K562 treated with DMSO at 1 percent for 24 hours (cell line): ENCODE measurements around the gene U2AF1. TPM values are rescaled to one million over a fixed set of nuclear protein-coding genes. Genes with fewer than 3 reads are reported as not detected.

Source experiments
- total RNA-seq: library from RNA; unstranded; fragments of 300-600 nt; gene quantifications from 2 replicates; pipeline ENCODE4 v1.2.3, GENCODE V29; 2022; ENCODE audit warnings: low read depth; ENCODE audit not compliant: insufficient read depth

Gene U2AF1, protein sequence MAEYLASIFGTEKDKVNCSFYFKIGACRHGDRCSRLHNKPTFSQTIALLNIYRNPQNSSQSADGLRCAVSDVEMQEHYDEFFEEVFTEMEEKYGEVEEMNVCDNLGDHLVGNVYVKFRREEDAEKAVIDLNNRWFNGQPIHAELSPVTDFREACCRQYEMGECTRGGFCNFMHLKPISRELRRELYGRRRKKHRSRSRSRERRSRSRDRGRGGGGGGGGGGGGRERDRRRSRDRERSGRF
- 60.5 and 77.0 TPM in 2 replicates for total RNA-seq

DNA sequence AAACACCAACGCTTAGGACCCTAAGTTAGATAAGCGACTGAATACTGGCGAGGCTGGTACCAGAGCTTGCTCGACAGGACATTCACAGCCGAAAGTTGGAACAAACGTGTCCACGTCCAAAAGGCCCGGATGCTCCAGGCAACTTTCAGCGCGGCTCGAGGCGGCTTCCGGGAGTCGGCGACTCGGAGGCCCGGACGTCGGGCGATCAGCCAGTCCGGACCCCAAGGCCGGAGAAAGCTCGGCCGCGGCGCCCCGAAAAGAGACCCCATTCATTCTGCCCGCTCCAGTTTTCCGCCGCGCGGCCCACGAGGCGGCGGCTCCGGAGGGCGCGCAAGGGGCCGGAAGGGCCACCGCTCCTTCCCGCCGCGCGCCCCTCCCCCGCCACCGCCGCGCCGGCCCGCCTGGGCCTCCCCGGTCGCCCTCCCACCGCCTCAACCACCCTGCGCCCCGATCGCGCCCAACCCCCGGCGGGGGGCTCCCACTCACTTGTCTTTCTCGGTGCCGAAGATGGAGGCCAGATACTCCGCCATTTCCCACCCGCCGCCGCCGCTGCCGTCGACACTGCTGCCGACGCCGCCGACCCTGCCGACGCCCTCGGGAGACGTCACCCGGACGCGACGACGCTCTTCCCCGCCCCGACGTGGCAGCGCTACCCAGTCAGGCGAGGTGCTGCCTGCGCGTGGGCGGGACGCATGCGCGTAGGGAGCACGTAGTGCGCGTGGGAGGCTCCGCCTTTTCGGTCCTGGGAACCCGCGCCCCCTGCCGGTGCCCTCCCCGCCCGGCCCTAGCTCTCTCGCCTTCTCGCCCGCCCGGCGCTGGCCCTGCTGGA, at the start of gene U2AF1:
Gene U2AF1 (minus strand): TSS at position 606 of the 829 bp plus-strand sequence. CDS start 76 bp downstream, at position 530.

DNA sequence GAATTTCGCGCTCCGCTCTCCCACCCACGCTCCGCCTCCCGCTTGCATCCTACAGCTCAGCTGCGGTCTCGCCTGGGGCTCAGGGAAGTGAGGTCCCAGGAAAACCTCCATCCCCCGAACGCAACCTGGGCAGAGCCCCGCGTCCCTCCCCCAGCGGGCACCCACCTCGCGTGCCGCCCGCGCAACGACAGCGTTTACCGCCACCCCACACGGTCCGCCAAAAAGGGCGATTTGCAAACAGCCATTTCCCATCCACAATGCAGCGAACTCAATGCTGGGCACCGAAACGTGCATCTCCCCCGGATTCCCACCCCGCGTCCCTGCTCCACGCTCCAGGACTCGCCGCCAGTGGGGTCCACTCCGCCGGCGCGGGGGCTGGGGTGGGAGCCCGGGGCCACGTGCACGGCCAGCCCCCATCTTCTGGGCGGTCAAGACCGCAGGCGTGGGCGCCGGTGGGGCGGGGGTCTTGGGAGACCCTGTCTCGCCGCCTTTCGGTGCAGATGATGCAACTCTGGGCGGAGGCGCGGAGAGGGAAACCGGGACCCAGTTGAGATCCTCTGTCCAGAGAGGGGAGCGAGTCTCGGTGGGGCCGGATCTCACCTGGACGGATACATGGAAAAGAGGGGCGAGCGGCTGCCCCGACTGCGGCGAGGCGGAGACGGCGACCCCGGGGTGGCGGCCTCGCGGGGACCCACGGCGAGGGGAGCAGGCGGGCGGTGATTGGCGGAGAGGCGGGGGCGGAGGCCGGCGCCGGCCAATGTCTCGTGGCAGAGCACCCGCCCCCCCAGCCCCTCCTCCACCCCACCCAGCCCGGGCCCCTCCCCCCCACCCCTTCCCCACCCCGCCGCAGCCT, 32.0 kb downstream of the U2AF1 start, which contains the start of gene CBS:
Gene CBS (minus strand): TSS at position 666 of the 853 bp plus-strand sequence. CDS start 3,642 bp downstream, outside the sequence.

Other genes with a start within 250 kb of the U2AF1 start
- 16.8 and 22.1 TPM in 2 replicates for gene WDR4, start 228.0 kb downstream of the U2AF1 start, total RNA-seq
- gene NDUFV3, start 214.3 kb downstream of the U2AF1 start, total RNA-seq, result 52.2 and 53.3 TPM in 2 replicates
- gene ERVH48-1, start 181.9 kb downstream of the U2AF1 start, total RNA-seq, result not detected in 2 replicates
- 5.7 and 7.3 TPM in 2 replicates for gene PKNOX1, start 133.0 kb downstream of the U2AF1 start, total RNA-seq
- 287 and 319 TPM in 2 replicates for gene CBS, start 31.7 kb downstream of the U2AF1 start, total RNA-seq
- gene CRYAA, start 61.4 kb upstream of the U2AF1 start, total RNA-seq, result not detected in 2 replicates